T follicular helper cell (primary cell): ENCODE measurements around the gene TNFRSF13B.
"Not testable (repeated sequence)": the region's sequence is repeated elsewhere in the genome, so short reads cannot be mapped to it uniquely, and the experiment has no call there.

Experiments used
- DNase-seq: peaks from one replicate; pipeline ENCODE4 v3.0.0-alpha.2; 2020; ENCODE audit warnings: low read depth
- total RNA-seq, 2 experiments: gene quantifications; one replicate each; lab custom pipeline; 2026; lab: John Stamatoyannopoulos, UW

Gene TNFRSF13B
- 0 reads per million in 2 experiments for total RNA-seq

GRCh38 chr17:16971458-16972338 lies at the start of gene TNFRSF13B:
TNFRSF13B (minus strand) TSS chr17:16972118; CDS start chr17:16972075, 43 bp downstream.
- no peak for DNase-seq

GRCh38 chr17:17021194-17021863 lies 49.4 kb upstream of the TNFRSF13B start:
- DNase-seq: no peak

GRCh38 chr17:17020821-17021193 lies 48.9 kb upstream of the TNFRSF13B start:
- DNase-seq: no peak

GRCh38 chr17:17019891-17020456 lies 48.1 kb upstream of the TNFRSF13B start:
- no peak for DNase-seq

- DNase-seq: no peak
These were observed 47.5 kb upstream of the TNFRSF13B start for GRCh38 chr17:17019430-17019762.

GRCh38 chr17:17018612-17019429 lies 46.9 kb upstream of the TNFRSF13B start:
- no peak for DNase-seq

DNA sequence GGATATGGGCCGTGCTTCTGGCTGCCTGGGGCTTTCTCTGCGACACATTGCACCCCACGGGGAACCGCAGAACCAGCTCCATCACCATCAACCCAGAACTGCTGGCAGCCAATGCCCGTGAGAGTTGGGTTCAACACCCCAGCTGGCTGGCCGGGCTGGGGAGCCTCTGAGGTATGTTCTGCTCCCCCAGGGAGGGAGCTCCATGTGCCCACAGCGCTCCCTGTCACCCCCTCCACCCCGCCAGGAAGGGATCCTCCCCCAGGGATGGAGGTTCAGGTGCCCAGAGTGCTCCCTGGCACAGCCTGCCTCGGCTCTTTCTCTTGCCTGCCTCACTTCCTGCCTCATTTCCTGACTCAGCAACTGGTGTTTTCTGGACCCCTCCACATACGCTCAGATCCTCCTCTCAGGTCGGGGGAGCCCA lies 46.1 kb upstream of the TNFRSF13B start:
- DNase-seq: no peak

DNA sequence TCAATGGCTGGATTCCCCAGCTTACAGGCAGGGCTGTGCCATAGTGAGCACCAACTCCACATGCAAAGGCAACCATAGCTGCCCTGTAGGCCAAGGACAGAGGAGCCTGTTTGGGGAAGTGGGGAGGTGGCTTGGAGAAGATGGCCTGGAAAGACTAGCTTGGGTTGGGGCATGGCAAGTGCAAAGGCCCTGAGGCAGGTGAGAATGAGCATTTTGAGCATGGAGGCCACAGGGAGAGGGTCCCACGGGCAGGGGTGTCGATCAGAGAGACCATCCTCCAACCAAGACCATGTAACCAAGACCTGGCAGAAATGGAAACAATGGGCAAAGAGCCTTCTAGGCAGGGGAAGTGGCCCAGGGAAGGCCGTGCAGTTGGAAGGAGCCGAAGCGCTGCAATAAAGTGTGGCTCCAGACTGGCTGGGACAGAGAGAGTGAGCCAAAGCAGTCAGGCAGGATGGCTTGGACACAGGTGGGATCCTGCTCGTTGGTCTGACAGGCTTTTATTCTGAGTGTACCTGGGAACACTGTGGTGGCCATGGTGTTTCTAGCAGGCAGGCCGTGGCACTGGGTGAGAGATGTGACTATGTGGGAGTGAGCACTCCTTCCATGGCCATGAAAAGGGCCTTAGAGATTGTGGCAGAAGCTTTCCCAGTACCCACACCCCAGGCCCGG lies 45.6 kb upstream of the TNFRSF13B start:
- no peak for DNase-seq

DNA sequence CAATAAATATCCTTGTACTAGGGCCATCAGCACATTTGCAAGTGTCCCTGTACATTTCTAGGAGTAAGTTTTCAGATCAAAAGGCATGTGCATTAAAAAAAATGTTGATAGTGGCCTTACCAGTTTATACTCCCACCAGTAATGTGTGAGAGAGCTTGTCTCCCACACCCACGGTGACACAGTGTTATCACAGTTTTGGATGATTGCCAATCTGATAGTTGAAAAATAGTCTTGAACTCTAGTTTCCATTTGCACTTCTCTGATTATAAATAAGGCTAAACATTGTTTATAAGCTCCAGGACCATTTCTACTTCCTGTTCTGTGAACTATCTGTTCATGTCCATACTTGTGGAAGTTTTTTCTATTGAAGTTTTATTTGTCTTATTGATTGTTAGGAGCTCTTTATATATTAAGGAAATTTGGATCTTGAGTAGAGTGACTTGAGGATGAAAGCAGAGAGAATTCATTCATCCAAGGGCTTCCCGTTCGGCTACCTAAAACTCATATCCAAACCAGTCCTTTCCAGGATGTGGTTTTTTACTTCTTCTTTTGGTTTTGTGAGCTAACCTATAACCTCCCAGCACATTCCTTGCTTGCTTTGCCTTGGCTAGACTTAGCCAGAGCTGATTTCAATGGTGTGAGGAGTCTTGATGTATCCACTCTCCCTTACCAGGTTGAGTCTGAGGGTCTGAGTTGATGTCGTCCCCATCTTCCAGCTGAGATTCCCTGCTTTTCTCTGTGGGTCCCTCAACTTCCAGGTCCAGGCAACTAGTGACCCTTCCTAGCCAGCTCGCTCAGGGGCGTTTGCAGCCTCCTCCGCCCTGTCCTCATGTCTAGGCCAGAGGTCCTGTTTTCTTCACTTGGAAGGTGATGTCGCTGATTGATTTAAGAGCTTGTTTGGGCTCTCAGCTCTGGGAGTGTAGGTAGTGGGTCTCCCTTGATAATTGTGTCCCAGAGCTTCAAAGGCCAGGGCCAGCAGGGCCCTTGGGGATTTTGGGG lies 44.6 kb upstream of the TNFRSF13B start:
- not testable (repeated sequence) for DNase-seq

DNA sequence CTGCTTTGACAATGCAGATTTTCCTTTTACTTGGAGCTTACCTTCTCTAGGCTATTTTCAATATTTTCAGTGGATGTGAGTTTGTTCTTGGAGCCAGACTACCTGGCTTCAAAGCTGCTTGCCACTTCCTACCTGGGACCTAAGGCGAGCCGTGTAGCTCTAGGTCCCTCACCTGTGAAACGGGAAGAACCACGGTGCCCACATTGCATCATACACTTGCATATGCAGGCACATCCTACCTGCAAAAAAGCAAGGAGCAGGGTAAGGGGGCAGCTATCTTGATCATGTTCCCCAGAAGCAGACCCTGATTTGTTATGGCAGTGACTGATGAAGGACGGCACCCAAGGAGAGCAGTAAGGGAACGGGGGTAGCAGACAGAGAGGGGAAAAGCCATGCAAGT lies 43.3 kb upstream of the TNFRSF13B start:
- no peak for DNase-seq

DNA sequence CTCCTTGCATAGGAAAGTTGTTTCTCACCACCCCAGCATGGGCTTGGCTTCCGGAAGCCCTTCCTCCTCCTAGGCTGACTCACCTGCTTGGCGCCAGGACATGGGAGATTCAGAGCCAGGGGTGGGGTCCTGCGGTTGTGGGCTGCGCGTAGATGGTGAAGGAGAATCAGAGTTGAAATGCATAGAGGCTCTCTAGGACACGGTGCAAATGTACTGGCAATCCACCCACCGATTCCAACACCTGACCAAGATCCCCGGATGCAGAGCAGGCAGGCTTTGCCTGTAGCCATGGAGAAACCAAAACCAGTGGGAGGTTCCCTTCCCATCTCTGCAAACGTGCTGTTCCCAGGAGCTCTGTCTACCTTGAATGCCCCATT lies 42.8 kb upstream of the TNFRSF13B start:
- not testable (repeated sequence) for DNase-seq

DNA sequence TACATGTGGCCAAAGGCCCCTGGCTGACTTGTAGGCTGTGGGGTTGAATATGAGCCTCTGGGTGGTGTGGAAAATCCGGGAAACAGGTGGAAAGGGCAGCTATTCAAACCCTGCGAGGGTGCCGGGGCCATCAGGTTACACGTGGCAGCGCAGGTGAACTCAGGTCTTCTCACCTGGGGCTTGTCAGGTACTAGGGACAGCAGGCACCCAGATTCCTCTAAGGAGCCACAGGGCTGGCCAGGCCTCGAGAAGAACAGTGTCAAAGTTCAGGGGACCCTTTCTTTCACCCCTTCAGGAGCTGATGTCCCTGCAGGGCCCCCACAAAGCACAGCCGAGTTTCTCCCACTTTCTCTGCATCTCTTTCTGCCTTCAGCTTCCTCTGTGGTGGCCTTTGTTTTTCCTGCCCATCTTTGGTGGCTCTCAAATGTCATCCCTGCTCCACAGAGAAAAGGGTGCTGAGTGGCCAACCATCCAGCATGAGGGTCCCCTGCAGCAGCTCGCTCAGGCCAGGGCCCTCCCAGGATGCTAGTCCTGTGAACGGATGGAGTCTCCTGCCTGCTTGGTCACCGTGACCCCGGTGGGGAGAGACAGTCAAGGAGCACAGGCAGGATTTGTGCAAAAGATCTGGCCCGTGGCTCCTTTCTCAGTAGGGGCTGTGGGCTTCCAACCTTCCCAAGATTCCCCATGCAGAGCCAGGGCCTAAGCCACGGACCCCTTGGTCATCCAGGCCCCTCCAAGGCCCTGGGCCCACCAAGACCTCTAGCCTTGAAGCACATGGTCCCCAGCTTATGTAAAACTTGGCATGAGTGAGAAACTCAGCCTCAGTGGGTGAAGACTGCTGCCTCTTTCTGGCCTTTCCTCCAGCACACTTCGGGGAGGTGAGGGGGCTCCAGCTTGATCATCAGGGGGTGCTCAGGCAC lies 42.2 kb upstream of the TNFRSF13B start:
- DNase-seq: not testable (repeated sequence)

GRCh38 chr17:17011043-17011907 lies 39.4 kb upstream of the TNFRSF13B start:
- DNase-seq: not testable (repeated sequence)

DNA sequence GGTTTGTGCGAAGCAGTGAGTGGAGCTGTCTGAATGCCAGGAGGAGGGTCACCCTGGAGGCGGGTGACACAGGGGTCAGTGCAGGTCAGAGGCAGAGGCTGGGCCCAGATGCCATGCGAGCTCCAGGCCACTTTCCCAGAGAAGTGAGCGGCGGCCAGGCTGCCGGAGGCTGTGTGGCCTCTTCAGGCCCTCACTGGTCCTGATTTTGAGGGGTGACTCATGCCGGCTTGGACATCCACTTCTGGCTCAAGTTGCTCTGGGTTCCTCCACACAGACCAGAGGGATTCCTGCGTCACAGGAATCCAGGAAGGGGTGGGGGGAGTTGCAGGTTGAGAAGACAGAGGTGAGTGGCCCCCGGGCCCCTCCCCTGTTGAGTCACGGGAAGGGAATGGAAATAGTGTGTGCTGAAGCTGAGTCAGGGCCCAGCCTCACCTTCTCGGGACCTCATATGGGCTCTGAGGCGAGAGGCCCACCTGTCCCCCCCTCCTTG lies 38.7 kb upstream of the TNFRSF13B start:
- not testable (repeated sequence) for DNase-seq

DNA sequence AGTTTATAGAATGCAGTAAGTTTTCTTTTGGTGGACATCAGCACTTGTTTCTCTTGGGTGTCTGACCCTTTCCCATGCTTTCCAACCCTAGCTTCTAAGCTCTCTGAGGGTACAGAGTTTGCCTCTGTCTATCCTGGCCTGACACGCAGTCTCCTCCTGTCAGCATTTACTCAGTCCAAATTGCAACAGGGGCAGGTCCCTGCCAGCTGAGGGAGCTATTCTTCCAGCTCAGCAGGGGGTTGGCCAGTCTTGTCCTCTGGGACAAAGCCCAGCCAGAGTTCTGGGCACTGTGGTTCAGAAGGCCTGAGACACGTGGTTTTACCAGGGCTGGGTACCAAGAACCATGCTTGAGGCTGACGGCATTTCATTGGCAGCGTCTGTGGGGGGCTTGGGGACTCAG lies 38.1 kb upstream of the TNFRSF13B start:
- not testable (repeated sequence) for DNase-seq

DNA sequence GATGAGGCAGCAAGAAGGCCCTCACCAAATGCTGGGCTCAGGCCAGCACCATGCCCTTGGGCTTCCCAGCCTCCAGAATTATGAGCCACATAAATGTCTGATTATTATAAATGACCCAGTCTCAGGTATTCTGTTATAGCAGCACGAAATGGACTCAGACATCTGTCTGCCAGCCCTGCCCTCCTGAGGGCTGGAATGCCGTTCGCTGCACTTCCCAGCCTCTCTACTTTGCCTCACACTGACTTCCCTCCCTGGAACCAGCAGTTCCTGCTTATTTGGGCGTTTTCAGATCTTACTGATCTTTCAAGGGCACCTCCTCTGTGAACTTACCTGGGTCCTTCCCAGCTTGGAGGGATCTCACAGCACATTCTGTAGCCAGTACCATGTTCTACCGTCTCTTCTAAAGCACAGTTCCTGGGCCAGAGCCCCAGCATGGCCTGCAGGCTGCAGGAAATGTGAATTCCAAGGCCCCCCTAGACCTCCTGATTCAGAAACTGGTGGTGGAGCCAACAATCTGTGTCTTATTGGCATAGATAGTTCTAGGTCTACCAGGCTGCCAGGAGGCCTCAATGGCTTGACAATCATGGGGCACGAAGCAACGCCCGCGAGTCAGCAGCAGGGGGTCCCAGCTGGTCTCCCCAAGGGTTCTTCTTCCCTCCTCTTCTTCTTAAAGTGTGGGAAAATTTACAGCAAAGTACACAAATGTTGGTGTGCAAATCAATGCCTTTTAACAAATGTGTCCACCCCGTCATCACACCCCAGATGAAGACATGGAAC lies 36.9 kb upstream of the TNFRSF13B start:
- not testable (repeated sequence) for DNase-seq

- DNase-seq: not testable (repeated sequence)
These were observed 36.0 kb upstream of the TNFRSF13B start for GRCh38 chr17:17007891-17008290.
